BLaER1 treated with 17β-estradiol and CSF1 and Interleukin-3, amounts not matched to agents 10 nM and 100 nM (cell line): Measurements from ENCODE around the gene WFS1.

Source experiments
- H3K27ac ChIP-seq, 11 experiments: shearing (Covaris generic); formaldehyde crosslinking; 2 replicates each; pipeline ENCODE4 v1.8.1; 2022
- H3K27me3 ChIP-seq, 11 experiments: shearing (Covaris generic); formaldehyde crosslinking; 2 replicates each; pipeline ENCODE4 v1.8.1; 2022
- H3K36me3 ChIP-seq, 11 experiments: shearing (Covaris generic); formaldehyde crosslinking; 2 replicates each; pipeline ENCODE4 v1.8.1; 2022
- H3K4me1 ChIP-seq, 10 experiments: shearing (Covaris generic); formaldehyde crosslinking; 2 replicates each; pipeline ENCODE4 v1.8.1; 2022
- H3K4me2 ChIP-seq, 11 experiments: shearing (Covaris generic); formaldehyde crosslinking; 2 replicates each; pipeline ENCODE4 v1.8.1; 2022
- H3K4me3 ChIP-seq, 10 experiments: shearing (Covaris generic); formaldehyde crosslinking; 2 replicates each; pipeline ENCODE4 v1.8.1; 2022
- H3K9ac ChIP-seq, 11 experiments: shearing (Covaris generic); formaldehyde crosslinking; 2 replicates each; pipeline ENCODE4 v1.8.1; 2022
- H3K9me3 ChIP-seq, 11 experiments: shearing (Covaris generic); formaldehyde crosslinking; replicated peaks in 1 of 11; 2 replicates each; pipeline ENCODE4 v1.8.1; 2022
- H4K20me1 ChIP-seq, 11 experiments: shearing (Covaris generic); formaldehyde crosslinking; 2 replicates each; pipeline ENCODE4 v1.8.1; 2022
- Cebpa-rat ChIP-seq, 11 experiments: shearing (Covaris generic); IDR thresholded peaks; 2 replicates each; pipeline ENCODE4 v1.8.1; 2022

WFS1 gene

DNA sequence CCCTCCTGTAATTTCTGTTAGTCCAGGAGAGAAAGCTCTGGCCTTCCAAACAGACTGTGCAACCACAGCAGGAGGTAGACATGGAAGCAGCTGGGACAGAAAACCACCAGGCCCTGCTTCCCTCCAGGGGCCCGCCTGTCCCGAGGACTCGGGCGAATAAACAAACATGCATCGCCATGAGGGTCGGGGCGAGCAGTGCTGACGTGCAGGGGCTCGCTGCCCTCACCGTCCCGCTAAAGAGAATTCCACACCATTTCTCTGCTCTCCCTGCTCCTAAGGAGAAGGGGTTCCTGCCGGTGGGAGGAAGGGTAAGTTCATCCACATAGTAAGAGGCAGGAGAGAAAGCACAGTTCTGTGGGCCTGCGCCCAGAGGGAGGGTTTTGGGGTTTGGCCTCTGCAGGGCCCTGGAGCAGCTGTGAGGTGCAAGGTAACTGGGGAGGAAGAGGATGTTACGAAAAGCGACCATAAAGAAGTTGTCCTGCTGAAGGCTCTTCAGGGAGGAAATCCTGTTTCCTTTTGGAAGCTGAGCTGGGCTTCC is 54.9 kb downstream of the WFS1 start:
- TF ChIP-seq Cebpa-rat (IDR thresholded peaks at IDR 0.05): peak in 2 of 11 experiments; percentile 41 to 59; a peak in 3 of 22 replicates
- peaks cover 45 to 91% (median 74%) of the 10 kb centered on the region in 10 experiments for H3K4me1 ChIP-seq
- H3K27ac ChIP-seq: peak overlapping the region in 7 of 11 experiments; percentile 4 to 84 (median 76); a peak in 12 of 22 replicates
- H3K4me2 ChIP-seq: peak overlapping the region; percentile 82 to 95 (median 93)
- H4K20me1 ChIP-seq: peaks cover 0 to 68% (median 0%) of the 10 kb centered on the region in 11 experiments; a peak in 6 of 22 replicates
- H3K4me3 ChIP-seq: peak overlapping the region; percentile 4 to 53 (median 38); a peak in 14 of 20 replicates
- peaks cover 0 to 86% (median 15%) of the 10 kb centered on the region in 11 experiments; a peak in 14 of 22 replicates for H3K27me3 ChIP-seq
- H3K36me3 ChIP-seq: no peaks in the 10 kb centered on the region
- H3K9me3 ChIP-seq: peaks cover 9 to 34% (median 9%) of the 10 kb centered on the region in 11 experiments; a peak in 21 of 22 replicates
- H3K9ac ChIP-seq: peak overlapping the region in 9 of 11 experiments; percentile 6 to 77 (median 48); a peak in 13 of 22 replicates

DNA sequence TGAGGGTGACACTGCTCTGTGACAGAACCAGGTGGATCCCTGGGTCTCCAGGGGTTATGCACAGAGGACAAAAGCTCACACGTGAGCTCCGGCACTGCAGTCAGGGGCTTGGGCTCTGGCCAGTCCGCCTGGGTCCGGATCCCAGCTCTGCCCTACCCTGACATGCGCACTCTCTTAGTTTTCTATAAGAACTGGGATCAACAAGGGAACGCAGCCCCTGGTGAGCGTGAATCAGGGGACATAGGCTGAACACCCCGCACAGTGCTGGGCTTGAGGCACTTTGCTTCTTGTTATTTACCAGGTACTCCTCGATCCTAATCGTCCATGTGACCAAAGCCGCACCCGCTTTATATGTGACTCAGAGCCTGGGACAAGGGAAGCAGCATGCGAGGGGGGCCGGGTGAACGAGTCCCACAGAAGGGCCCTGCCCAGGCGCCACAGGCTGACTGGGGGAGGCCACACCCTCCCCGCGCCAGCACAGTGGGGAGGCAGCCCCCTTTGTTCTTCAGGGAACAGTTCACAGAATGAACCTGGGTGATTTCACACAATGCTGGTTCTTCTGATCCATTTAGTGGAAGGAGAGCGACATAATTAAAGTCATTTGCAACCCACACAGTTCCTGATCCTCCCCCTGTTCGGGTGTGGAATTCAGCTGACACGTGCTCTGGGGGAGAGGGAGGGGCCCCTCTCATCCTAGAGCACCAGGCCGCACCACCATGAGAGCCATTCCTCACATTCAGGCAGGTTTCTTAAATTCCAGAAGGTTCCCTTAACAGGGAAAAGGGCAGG is 55.5 kb downstream of the WFS1 start:
- Histone ChIP-seq H3K9me3 (peaks cover 2 to 27% (median 3%) of the 10 kb centered on the region in 11 experiments; a peak in 21 of 22 replicates), H3K4me3 (peak overlapping the region in 9 of 10 experiments; percentile 4 to 53 (median 39); a peak in 14 of 20 replicates), H3K9ac (peak overlapping the region in 9 of 11 experiments; percentile 6 to 77 (median 48); a peak in 15 of 22 replicates), H4K20me1 (peaks cover 0 to 75% (median 0%) of the 10 kb centered on the region in 11 experiments; a peak in 6 of 22 replicates), H3K4me2 (peak overlapping the region; percentile 82 to 95 (median 93)), H3K27me3 (peaks cover 0 to 82% (median 13%) of the 10 kb centered on the region in 11 experiments; a peak in 14 of 22 replicates), H3K36me3 (no peaks in the 10 kb centered on the region), H3K27ac (peak overlapping the region in 7 of 11 experiments; percentile 21 to 84 (median 76); a peak in 12 of 22 replicates), H3K4me1 (peaks cover 51 to 96% (median 80%) of the 10 kb centered on the region in 10 experiments)
- no peak for TF ChIP-seq Cebpa-rat (IDR thresholded peaks at IDR 0.05)

DNA sequence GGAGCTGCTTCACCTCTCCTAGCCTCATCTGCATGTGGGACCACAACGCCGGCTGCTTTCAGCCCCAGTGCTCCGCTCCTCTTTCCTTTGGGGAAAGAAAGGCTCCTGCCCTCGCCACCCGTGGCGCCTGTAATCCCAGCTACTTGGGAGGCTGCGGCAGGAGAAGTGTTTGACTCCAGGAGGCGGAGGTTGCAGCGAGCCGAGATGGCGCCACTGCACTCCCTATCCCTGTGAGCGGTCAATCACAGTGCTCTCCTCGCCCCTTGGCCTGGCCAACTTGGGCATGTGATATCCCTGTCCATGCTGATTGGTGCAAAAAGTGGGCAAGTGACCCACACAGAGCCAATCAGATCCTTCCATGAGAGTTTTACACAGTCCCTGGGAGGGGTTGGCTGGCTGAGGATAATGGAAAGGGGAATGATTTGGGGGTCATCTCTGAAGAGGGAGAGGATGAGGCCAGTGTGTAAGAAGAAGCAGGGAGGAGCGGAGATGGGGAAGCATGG is 56.2 kb downstream of the WFS1 start:
- H3K27ac ChIP-seq: peak overlapping the region in 7 of 11 experiments; percentile 21 to 84 (median 76); a peak in 12 of 22 replicates
- peaks cover 0 to 79% (median 9%) of the 10 kb centered on the region in 11 experiments; a peak in 13 of 22 replicates for H3K27me3 ChIP-seq
- H3K9ac ChIP-seq: peak overlapping the region in 6 of 11 experiments; percentile 35 to 77 (median 66); a peak in 10 of 22 replicates
- H4K20me1 ChIP-seq: peaks cover 0 to 81% (median 0%) of the 10 kb centered on the region in 11 experiments; a peak in 7 of 22 replicates
- H3K9me3 ChIP-seq: peaks cover 0 to 20% (median 0%) of the 10 kb centered on the region in 11 experiments; a peak in 5 of 22 replicates
- TF ChIP-seq Cebpa-rat (IDR thresholded peaks at IDR 0.05): no peak
- H3K4me3 ChIP-seq: no peak overlapping the region
- H3K36me3 ChIP-seq: no peaks in the 10 kb centered on the region
- H3K4me1 ChIP-seq: peaks cover 51 to 96% (median 86%) of the 10 kb centered on the region in 10 experiments
- H3K4me2 ChIP-seq: peak overlapping the region; percentile 82 to 95 (median 93)

- peaks cover 0 to 87% (median 0%) of the 10 kb centered on the region in 11 experiments; a peak in 7 of 22 replicates for H4K20me1 ChIP-seq
- peaks cover 0 to 20% (median 0%) of the 10 kb centered on the region in 11 experiments; a peak in 5 of 22 replicates for H3K9me3 ChIP-seq
- no peak for TF ChIP-seq Cebpa-rat (IDR thresholded peaks at IDR 0.05)
- H3K27ac ChIP-seq: peak overlapping the region in 4 of 11 experiments; percentile 76 to 84 (median 78); a peak in 8 of 22 replicates
- peak overlapping the region in 2 of 11 experiments; percentile 64 to 67; a peak in 3 of 22 replicates for H3K9ac ChIP-seq
- H3K36me3 ChIP-seq: no peaks in the 10 kb centered on the region
- no peak overlapping the region for H3K4me3 ChIP-seq
- H3K27me3 ChIP-seq: peaks cover 0 to 72% (median 9%) of the 10 kb centered on the region in 11 experiments; a peak in 13 of 22 replicates
- peak overlapping the region in 10 of 11 experiments; percentile 32 to 95 (median 94); a peak in 20 of 22 replicates for H3K4me2 ChIP-seq
- H3K4me1 ChIP-seq: peaks cover 51 to 96% (median 84%) of the 10 kb centered on the region in 10 experiments
Measured at GRCh38 chr4:6326312-6327060, 56.8 kb downstream of the WFS1 start.

- peaks cover 0 to 63% (median 8%) of the 10 kb centered on the region in 11 experiments; a peak in 12 of 22 replicates for H3K27me3 ChIP-seq
- no peak overlapping the region for H3K4me3 ChIP-seq
- peaks cover 43 to 95% (median 82%) of the 10 kb centered on the region in 10 experiments for H3K4me1 ChIP-seq
- H4K20me1 ChIP-seq: peaks cover 0 to 84% (median 0%) of the 10 kb centered on the region in 11 experiments; a peak in 7 of 22 replicates
- H3K36me3 ChIP-seq: no peaks in the 10 kb centered on the region
- peak overlapping the region in 4 of 11 experiments; percentile 76 to 84 (median 78); a peak in 6 of 22 replicates for H3K27ac ChIP-seq
- peak overlapping the region in 1 of 11 experiments; percentile 30; a peak in 1 of 22 replicates for H3K9ac ChIP-seq
- peaks cover 0 to 16% (median 0%) of the 10 kb centered on the region in 11 experiments; a peak in 5 of 22 replicates for H3K9me3 ChIP-seq
- TF ChIP-seq Cebpa-rat (IDR thresholded peaks at IDR 0.05): no peak
- H3K4me2 ChIP-seq: peak overlapping the region in 10 of 11 experiments; percentile 32 to 95 (median 94); a peak in 20 of 22 replicates
Measured at GRCh38 chr4:6327220-6327917, 57.7 kb downstream of the WFS1 start.

GRCh38 chr4:6328526-6328925 is 58.9 kb downstream of the WFS1 start:
- H3K27ac ChIP-seq: no peak overlapping the region
- TF ChIP-seq Cebpa-rat (IDR thresholded peaks at IDR 0.05): no peak
- no peak overlapping the region for H3K4me2 ChIP-seq
- 0 out of 22 replicates have a peak, but pooled peaks cover 0 to 5% (median 0%) of the 10 kb centered on the region in 11 experiments for H3K9me3 ChIP-seq
- peaks cover 0 to 52% (median 8%) of the 10 kb centered on the region in 11 experiments; a peak in 12 of 22 replicates for H3K27me3 ChIP-seq
- H3K4me1 ChIP-seq: peaks cover 32 to 86% (median 73%) of the 10 kb centered on the region in 10 experiments
- H3K36me3 ChIP-seq: no peaks in the 10 kb centered on the region
- no peak overlapping the region for H3K9ac ChIP-seq
- H3K4me3 ChIP-seq: no peak overlapping the region
- H4K20me1 ChIP-seq: peaks cover 0 to 83% (median 0%) of the 10 kb centered on the region in 11 experiments; a peak in 6 of 22 replicates
